Measurements from ENCODE around the gene USP36. TPM values are rescaled to one million over a fixed set of nuclear protein-coding genes. Genes with fewer than 3 reads are reported as not detected.
A peak's percentile ranks its signal among the peaks of the same experiment; 100 is the strongest.

The USP36 gene
- total and polyA plus RNA-seq, 9 of the 15 experiments (the other 6 are each of a cell fraction or from before 2014, with no cell fraction given): 6.4 to 72.8 (median 22.5) TPM

- TF ChIP-seq RNF219 (CRISPR knock-in tag; IDR thresholded peaks at IDR 0.05) (0 out of 2 replicates have a peak, but pooled peaks have one; percentile 37), ARHGAP35 (IDR thresholded peaks at IDR 0.05; ENCODE audit: partially characterized antibody) (no peak), CREM (IDR thresholded peaks at IDR 0.05; ENCODE audit: low read depth) (peak; percentile 98), ZNF57 (CRISPR knock-in tag; IDR thresholded peaks at IDR 0.05) (no peak), NEUROD1 (IDR thresholded peaks at IDR 0.05; ENCODE audit: borderline replicate concordance, low read depth, low read length, partially characterized antibody) (peak; percentile 95), ILK (tag; IDR thresholded peaks at IDR 0.05; ENCODE audit: borderline replicate concordance, low read depth) (no peak), POLR2A (conservative IDR thresholded peaks at IDR 0.05) (peak; percentile 93), CEBPG (CRISPR knock-in tag; IDR thresholded peaks at IDR 0.05) (peak; percentile 96), CEBPG (tag; conservative IDR thresholded peaks at IDR 0.05 in 1 of 2, IDR thresholded peaks at IDR 0.05 in 1 of 2) (peak; percentile 92 to 97), SMARCA5 (IDR thresholded peaks at IDR 0.05) (no peak), ZBTB33 (CRISPR knock-in tag; IDR thresholded peaks at IDR 0.05) (peak; percentile 66; the same call in 1 of the 2 replicates), E2F4 (CRISPR knock-in tag; IDR thresholded peaks at IDR 0.05; ENCODE audit: low read depth) (peak; percentile 62), POLR2G (IDR thresholded peaks at IDR 0.05; ENCODE audit: low read depth, low read length) (peak; percentile 94), STAT5A (IDR thresholded peaks at IDR 0.05; ENCODE audit: borderline replicate concordance, low read length) (no peak), ARID4B (CRISPR knock-in tag; IDR thresholded peaks at IDR 0.05) (peak; percentile 95), NFXL1 (CRISPR knock-in tag; IDR thresholded peaks at IDR 0.05) (no peak), CHD4 (IDR thresholded peaks at IDR 0.05; ENCODE audit: insufficient read depth, insufficient replicate concordance, low read depth, low read length, poor library complexity, severe bottlenecking) (no peak)
Measured at GRCh38 chr17:78840780-78841611, at the start of gene USP36 (continued).

Data from K562 (cell line).